HEK293T (cell line): ENCODE results near the gene GXYLT2.

Experiments
- FOXK2 ChIP-seq: fragments of 450-650 bp; IDR thresholded peaks from 2 replicates; pipeline ENCODE4 v1.6.1; 2016; ENCODE audit warnings: mild to moderate bottlenecking
- FOXM1 ChIP-seq: fragments of 450-650 bp; IDR thresholded peaks from 2 replicates; pipeline ENCODE4 v1.6.1; 2017; ENCODE audit warnings: mild to moderate bottlenecking, borderline replicate concordance
- LEF1 ChIP-seq: fragments of 450-650 bp; IDR thresholded peaks from 2 replicates; pipeline ENCODE4 v1.6.1; 2017; ENCODE audit warnings: mild to moderate bottlenecking, borderline replicate concordance
- NFRKB ChIP-seq: fragments of 450-650 bp; IDR thresholded peaks from 2 replicates; pipeline ENCODE4 v1.6.1; 2016; ENCODE audit warnings: mild to moderate bottlenecking, moderate library complexity
- SP1 ChIP-seq: fragments of 450-650 bp; IDR thresholded peaks from 2 replicates; pipeline ENCODE4 v1.6.1; 2017
- SUZ12 ChIP-seq: fragments of 450-650 bp; IDR thresholded peaks from 2 replicates; pipeline ENCODE4 v1.6.1; 2016; ENCODE audit warnings: mild to moderate bottlenecking
- TARDBP ChIP-seq: fragments of 450-650 bp; IDR thresholded peaks from 2 replicates; pipeline ENCODE4 v1.6.1; 2016
- ZNF384 ChIP-seq: fragments of 450-650 bp; IDR thresholded peaks from 2 replicates; pipeline ENCODE4 v1.6.1; 2016

GRCh38 chr3:72912532-72912931, 24.7 kb downstream of the GXYLT2 start:
- TF ChIP-seq ZNF384 (no peak), NFRKB (no peak), LEF1 (no peak), FOXK2 (no peak), SP1 (no peak), TARDBP (no peak), SUZ12 (no peak), FOXM1 (no peak)
